HL-60/S4 treated with phorbol 12-myristate 13-acetate at 8.2 ng/mL for 4 days and 3 days (cell line): ENCODE results near the gene OPTC.

ENCODE experiments used
- in situ Hi-C: fragments of 300-500 bp; cut with MboI; formaldehyde crosslinking; loops from 2 replicates; pipeline ENCODE4 v1.15.0; 2022; ENCODE audit warnings: low sequenced_read_pairs

The OPTC gene

DNA sequence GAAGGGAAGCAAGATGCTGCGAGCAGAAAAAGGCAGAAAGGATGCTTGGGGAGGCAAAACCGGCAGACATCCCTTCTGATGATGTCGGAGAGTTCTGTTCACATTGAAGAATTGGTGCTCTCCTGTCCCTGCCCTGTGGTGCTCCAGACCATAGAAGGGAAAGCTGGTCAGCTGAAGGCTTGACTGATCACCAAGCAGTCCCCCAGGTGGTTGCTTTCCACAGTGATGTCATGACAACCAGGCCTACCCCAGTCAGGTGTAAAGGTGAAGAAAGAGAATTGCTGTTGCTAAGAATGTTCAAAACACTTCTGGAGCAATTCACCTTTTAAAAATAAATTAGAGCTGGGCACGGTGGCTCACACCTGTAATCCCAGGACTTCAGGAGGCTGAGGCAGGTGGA, 59.5 kb downstream of the OPTC start:
- in situ Hi-C loops: no loop called here

DNA sequence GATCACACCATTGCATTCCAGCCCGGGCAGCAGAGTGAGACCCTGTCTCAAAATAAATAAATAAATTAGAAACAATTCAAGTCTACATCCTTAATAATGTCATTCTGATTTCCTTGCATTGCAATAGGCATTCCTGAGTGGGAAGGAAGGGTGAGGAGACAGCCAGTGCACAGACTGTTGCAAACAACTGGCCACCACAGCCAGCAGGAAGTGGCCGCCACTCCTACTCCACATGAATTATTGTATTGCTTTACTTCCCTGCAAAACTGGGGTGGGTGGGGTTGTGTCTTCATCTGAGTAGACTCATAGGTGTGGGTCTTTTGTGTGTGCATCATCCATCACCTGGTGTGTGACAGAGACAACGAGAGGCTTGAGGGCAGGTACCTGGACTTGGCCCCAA, 60.1 kb downstream of the OPTC start:
- in situ Hi-C loops: no loop called here

DNA sequence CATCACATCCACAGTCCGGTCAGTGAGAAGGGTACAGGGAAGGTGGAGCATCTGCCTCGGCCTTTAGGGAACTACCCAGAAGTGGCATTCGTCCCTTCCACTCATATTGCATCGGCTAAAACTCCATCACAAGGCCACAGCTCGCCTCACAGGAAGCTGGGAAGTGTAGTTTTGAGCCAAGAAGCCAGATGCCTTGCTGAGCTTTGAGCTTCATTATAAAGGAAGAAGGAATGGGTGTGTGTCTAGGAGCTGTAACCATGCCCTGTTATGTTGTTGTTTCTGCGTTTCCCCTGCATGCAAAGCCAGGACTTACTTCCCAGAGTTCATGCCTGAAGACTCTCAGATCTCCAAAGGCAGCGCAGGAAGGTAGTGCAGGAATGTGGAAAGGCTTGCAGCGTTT, 61.1 kb downstream of the OPTC start:
- in situ Hi-C loops: no loop called here

DNA sequence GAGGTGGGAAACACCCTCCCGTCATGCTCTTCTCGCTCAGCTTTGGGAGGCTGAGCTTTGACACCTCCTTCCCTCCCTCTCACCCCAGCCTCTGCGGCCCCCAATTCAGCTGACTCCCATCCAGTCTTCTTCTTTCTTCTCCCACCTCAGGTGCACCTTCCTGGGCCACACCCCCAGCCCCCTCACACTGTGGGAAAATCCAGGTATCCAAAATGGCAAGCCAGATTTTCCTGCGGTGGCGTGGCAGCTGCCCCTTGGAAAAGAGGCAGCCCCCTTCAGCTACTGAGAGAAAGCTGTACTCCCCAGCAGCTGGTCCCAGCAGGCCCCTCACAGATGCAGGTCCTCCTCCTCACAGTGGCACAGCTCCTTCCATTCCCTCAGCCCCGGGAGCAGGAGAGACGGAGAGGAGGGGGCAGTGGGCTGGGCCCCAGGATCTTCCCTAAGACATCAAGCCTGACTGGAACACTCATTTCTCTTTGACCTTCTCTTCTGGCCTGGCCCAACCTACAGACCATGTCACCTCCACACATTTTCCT, 61.6 kb downstream of the OPTC start:
- in situ Hi-C loops: no loop called here

DNA sequence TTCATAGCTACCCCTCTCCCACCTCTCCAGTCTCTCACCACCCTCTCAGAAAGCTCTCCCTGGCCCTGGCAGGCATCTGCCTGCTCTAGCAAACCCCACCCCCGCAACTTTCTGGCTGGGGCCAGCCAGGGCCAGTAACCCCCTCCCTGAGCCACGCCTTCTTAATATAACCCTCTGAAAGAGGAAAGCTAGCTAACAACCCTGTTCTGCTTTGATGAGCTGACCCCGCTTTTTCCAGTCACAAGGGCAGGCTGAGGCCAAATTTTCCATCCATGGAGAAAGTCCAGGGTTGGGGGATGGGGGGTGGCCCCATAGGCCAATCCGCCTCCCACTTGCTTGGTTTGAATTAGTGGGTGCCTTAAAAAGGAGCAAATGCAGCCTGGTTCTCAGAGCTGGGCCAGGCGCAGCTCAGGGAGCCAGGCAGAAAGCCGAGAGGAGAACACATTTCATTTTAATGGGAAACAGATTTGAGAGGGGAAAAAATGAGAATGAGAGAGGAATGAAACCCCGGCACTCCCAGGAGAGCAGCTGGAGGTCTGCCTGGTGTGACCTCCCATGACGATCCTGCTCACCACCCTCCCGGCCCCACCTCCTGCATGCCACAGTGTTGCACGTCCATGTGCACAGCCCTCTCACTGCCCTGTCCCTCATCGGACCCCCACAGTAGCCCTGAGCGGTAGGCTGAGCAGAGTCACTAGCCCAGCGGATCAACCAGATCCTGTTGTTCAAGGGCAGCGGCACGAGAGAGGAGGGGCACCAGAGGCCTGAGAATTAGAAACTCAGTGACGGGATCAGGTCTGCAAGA, 62.3 kb downstream of the OPTC start:
- in situ Hi-C loops: no loop called here

DNA sequence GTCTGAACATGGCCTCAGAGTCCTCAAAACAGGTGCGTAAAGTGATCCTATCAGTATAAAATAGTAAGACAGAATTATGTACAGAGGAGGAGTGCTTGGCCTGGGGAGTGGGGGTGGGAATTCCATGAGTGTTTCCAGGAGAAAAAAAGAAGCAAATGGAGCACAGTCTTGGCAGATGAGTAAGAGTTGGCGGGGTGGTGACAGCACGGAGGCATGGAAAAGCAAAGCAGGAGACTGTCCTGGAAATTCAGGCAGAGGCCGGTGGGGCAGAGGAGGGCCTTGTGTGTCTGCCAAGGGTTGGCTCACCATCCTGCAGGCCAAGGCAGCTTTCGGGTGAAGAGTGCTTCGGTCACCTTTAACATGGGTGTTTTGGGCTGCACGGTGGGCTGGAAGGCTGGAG, 63.4 kb downstream of the OPTC start:
- in situ Hi-C loops: no loop called here

DNA sequence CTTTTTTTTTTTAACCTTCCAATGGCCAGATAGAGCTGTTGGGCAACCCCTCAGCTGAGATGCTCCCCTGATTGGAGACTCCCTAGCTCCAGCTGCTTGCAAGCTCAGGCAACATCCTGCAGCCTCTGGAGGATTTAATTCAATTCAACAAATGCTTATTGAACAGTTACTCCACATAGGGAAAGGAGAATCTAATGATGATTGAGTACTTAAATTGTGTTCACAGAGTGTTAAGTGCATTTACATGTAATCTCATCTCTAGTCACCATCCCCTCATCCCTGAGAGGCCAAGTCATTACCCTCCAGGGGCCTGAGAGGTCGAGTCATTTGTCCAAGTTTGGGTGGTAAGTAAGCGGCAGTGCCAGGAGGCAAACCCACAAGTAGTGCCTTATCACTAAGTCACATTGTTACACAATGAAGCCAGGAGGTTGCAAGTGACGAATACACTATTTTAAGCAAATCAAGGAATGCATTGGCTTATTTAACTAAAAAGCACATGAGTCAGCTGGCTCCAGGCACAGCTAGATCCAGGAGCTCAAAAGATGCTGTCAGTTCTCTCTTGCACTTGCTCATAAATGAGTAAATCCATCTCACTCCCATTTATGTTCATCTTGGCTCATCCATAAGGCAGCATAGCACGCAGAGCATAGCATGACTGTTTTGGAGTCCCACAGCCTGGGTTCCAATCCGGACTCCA, 64.3 kb downstream of the OPTC start:
- in situ Hi-C loops: no loop called here
